Natural killer cell (primary cell): Measurements from ENCODE around the gene ATOSA. TPM values are rescaled to one million over a fixed set of nuclear protein-coding genes. Genes with fewer than 3 reads are reported as not detected.

Source experiments
- ATAC-seq, 3 donors: fragments of 150-1000 bp in 2 of 3; fragments of 200-7000 bp in 1 of 3; cut with Tn5 transposase; 1 replicate in 1 of 3; 2 replicates in 2 of 3; pipeline ENCODE4 v1.10.0; 2021; ENCODE audit warnings: mild to moderate bottlenecking in 2 of 3, moderate library complexity in 2 of 3
- DNase-seq, 2 donors: peaks; one replicate each; pipeline versions ENCODE4 v3.0.0 to v3.0.0-alpha.2; 2013 to 2021; ENCODE audit warnings: mixed read lengths in 1 of 2
- H3K27ac ChIP-seq: one replicate; pipeline ENCODE4 v1.5.1; 2013; ENCODE audit warnings: mild to moderate bottlenecking, low read length
- H3K27me3 ChIP-seq: one replicate; pipeline ENCODE4 v1.6.1; 2013; ENCODE audit warnings: low read length; ENCODE audit not compliant: control insufficient read depth, insufficient read depth
- H3K36me3 ChIP-seq: one replicate; pipeline ENCODE4 v1.6.1; 2013; ENCODE audit warnings: low read length; ENCODE audit not compliant: control insufficient read depth, insufficient read depth
- H3K4me1 ChIP-seq: one replicate; pipeline ENCODE4 v1.6.1; 2013; ENCODE audit warnings: low read length; ENCODE audit not compliant: control insufficient read depth, insufficient read depth
- H3K4me3 ChIP-seq: one replicate; pipeline ENCODE4 v1.5.1; 2013; ENCODE audit warnings: low read length
- H3K9me3 ChIP-seq: one replicate; pipeline ENCODE4 v1.6.1; 2013; ENCODE audit warnings: low read length; ENCODE audit not compliant: control insufficient read depth, insufficient read depth
- H3K27ac Mint-ChIP-seq, 2 donors: one replicate each; pipeline ENCODE4 v1.8.0; 2022; ENCODE audit warnings: mild to moderate bottlenecking in 2 of 2, mixed read lengths in 2 of 2, moderate library complexity in 1 of 2
- H3K27me3 Mint-ChIP-seq, 2 donors: one replicate each; pipeline ENCODE4 v1.8.0; 2022; ENCODE audit warnings: low read depth in 2 of 2, mixed read lengths in 2 of 2
- H3K36me3 Mint-ChIP-seq: one replicate; pipeline ENCODE4 v1.8.0; 2022; ENCODE audit warnings: mixed read lengths
- H3K4me1 Mint-ChIP-seq, 2 donors: one replicate each; pipeline ENCODE4 v1.8.0; 2022; ENCODE audit warnings: mixed read lengths in 2 of 2
- H3K4me3 Mint-ChIP-seq: one replicate; pipeline ENCODE4 v1.8.0; 2022; ENCODE audit warnings: mild to moderate bottlenecking, moderate library complexity, mixed read lengths
- H3K9me3 Mint-ChIP-seq, 2 donors: one replicate each; pipeline ENCODE4 v1.8.0; 2022; ENCODE audit warnings: mixed read lengths in 2 of 2
- WGBS: methylation state at CpG from one replicate; pipeline ENCODE4 v1.1.7; 2013; ENCODE audit warnings: missing lambda C conversion rate; ENCODE audit not compliant: insufficient coverage; 5-methylcytosine and 5-hydroxymethylcytosine counted together
- intact Hi-C: fragments of 100-400 bp; cut with micrococcal nuclease; formaldehyde crosslinking; loops from one replicate; pipeline ENCODE4 v1.14.2; 2022
- total RNA-seq, 4 donors: library from RNA; stranded (reverse); fragments of 120-200 nt in 1 of 4; gene quantifications; one replicate each; pipeline versions ENCODE4 v1.2.3 to v1.2.4, GENCODE V29; 2013 to 2022
- TF ChIP-seq, protein P1 (sequence below): fragments of 200-600 bp; IDR thresholded peaks from one replicate; pipeline ENCODE4 v1.8.0; 2022; ENCODE audit warnings: antibody characterized with exemption

Gene ATOSA
- total RNA-seq, 3 donors from 2014 or later (not counting 1 experiment from before 2014, with no cell fraction given): 107 to 127 (median 114) TPM

DNA sequence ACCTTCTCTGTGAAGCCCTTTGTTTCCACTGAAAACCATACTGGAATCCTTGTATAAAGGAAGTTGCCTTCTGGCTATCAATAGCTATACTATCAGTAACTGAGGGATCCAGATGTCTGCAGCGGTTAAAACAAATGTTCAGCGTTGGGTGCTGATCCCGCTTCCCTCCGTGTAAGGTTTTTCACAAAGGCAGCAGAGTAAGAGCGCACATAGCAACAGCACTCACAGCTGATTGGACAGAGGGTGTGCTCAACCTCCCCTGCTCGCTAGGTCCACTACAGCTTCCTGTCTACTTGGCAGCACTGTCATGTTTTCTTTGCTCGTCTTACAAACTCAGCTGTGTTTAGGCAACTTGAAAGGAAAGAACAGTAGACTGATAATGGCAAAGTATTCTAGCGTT lies 27.3 kb downstream of the ATOSA start:
- H3K27me3 ChIP-seq: no peaks in the 10 kb centered on the region
- 60% methylated on average over 8 of the region's 8 CpGs for WGBS
- TF ChIP-seq, protein P1, sequence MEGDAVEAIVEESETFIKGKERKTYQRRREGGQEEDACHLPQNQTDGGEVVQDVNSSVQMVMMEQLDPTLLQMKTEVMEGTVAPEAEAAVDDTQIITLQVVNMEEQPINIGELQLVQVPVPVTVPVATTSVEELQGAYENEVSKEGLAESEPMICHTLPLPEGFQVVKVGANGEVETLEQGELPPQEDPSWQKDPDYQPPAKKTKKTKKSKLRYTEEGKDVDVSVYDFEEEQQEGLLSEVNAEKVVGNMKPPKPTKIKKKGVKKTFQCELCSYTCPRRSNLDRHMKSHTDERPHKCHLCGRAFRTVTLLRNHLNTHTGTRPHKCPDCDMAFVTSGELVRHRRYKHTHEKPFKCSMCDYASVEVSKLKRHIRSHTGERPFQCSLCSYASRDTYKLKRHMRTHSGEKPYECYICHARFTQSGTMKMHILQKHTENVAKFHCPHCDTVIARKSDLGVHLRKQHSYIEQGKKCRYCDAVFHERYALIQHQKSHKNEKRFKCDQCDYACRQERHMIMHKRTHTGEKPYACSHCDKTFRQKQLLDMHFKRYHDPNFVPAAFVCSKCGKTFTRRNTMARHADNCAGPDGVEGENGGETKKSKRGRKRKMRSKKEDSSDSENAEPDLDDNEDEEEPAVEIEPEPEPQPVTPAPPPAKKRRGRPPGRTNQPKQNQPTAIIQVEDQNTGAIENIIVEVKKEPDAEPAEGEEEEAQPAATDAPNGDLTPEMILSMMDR: no peak
- no peaks in the 10 kb centered on the region for H3K36me3 Mint-ChIP-seq
- DNase-seq: peak in 1 of 2 donors; percentile 74
- peak overlapping the region; percentile 18 for H3K27ac ChIP-seq
- no peaks in the 10 kb centered on the region for H3K27me3 Mint-ChIP-seq
- H3K9me3 ChIP-seq: no peaks in the 10 kb centered on the region
- H3K36me3 ChIP-seq: peaks cover 41% of the 10 kb centered on the region
- H3K27ac Mint-ChIP-seq: peak overlapping the region; percentile 1 to 60
- peaks cover 16 to 20% of the 10 kb centered on the region in 2 donors for H3K4me1 Mint-ChIP-seq
- no peaks in the 10 kb centered on the region for H3K4me1 ChIP-seq
- peak; percentile 90 to 99 (median 97) for ATAC-seq
- H3K4me3 Mint-ChIP-seq: peak overlapping the region; percentile 63
- no peaks in the 10 kb centered on the region for H3K9me3 Mint-ChIP-seq
- intact Hi-C loops: no loop called here
- H3K4me3 ChIP-seq: no peak overlapping the region

DNA sequence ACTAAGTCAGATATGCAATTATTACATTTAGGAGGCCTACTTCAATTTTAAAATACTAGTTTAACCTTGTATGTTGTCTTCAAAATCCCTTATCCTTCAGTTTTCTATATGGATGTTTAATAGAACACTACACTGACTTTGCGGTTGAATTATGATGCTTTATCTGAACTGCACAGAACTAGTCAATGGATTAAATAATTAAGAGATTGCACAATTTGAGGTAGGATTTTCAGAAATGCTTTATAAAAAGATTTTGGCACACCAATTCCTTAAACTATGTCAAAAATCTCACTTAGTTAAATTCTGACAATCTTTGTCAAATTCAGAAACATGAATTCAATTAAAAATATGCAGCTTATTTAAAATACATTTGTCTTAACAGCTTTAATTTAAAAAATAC lies 28.1 kb downstream of the ATOSA start:
- Mint-ChIP-seq H3K27ac (peak overlapping the region in 1 of 2 donors; percentile 60), H3K36me3 (no peaks in the 10 kb centered on the region), H3K4me1 (peaks cover 17 to 20% of the 10 kb centered on the region in 2 donors), H3K4me3 (no peak overlapping the region), H3K27me3 (no peaks in the 10 kb centered on the region), H3K9me3 (no peaks in the 10 kb centered on the region)
- Histone ChIP-seq H3K4me3 (no peak overlapping the region), H3K27ac (no peak overlapping the region), H3K9me3 (no peaks in the 10 kb centered on the region), H3K4me1 (no peaks in the 10 kb centered on the region), H3K36me3 (peaks cover 42% of the 10 kb centered on the region), H3K27me3 (no peaks in the 10 kb centered on the region)
- DNase-seq (no peak), ATAC-seq (no peak)
- TF ChIP-seq, protein P1: no peak
- intact Hi-C loops: no loop called here
- WGBS: no CpG with 5 or more reads among the region's 1 CpG

DNA sequence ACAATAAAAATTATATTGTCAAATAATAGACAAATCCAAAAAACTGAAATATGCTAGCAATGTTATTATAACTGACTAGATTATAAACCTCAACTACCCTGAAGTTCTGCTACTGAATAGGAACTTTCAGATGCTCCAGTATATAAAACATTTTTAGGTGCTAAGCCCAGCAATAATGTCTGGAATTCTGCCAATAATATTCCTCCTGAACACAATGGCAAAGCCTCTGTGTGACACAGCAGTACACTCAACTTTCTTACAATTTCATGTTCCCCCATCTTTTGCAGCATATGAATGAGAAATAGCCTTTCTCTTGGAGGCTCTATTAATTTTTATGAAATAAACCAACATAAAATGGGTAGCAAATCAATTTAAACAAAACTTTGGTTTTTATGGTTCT lies 29.5 kb downstream of the ATOSA start:
- peaks cover 16 to 17% of the 10 kb centered on the region in 2 donors for H3K4me1 Mint-ChIP-seq

DNA sequence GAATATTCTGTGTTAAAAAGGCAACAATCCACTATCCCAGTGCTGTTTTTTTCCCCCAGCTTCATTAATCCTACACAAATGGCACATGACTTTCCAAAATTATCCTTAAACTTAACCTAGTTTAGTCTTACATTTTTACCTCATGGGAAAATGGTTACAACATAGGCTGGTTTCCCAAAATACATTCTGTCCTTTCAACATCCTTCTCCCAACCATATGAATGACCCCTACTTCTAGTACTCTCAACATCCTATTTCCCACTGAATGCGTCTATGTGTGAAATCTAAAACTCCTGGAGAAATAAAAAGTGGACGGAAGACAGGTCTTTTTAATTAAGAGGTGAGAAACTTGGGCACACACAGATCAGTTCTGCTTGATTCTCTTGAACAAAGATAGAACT lies 33.3 kb downstream of the ATOSA start:
- no peak overlapping the region for H3K27ac ChIP-seq
- Mint-ChIP-seq H3K4me3 (no peak overlapping the region), H3K36me3 (peaks cover 5% of the 10 kb centered on the region), H3K27ac (peak overlapping the region in 1 of 2 donors; percentile 13), H3K27me3 (no peaks in the 10 kb centered on the region), H3K9me3 (no peaks in the 10 kb centered on the region), H3K4me1 (peaks cover 16 to 26% of the 10 kb centered on the region in 2 donors)
- no peak overlapping the region for H3K4me3 ChIP-seq
- H3K36me3 ChIP-seq: peaks cover 25% of the 10 kb centered on the region
- no peaks in the 10 kb centered on the region for H3K9me3 ChIP-seq
- no peak for DNase-seq
- TF ChIP-seq, protein P1: no peak
- H3K4me1 ChIP-seq: no peaks in the 10 kb centered on the region
- intact Hi-C loops: no loop called here
- no peaks in the 10 kb centered on the region for H3K27me3 ChIP-seq
- WGBS: 98% methylated on average over 2 of the region's 2 CpGs
- no peak for ATAC-seq

More for the DNA sequence above, 29.5 kb downstream of the ATOSA start:
- intact Hi-C loops: no loop called here
- no peaks in the 10 kb centered on the region for H3K4me1 ChIP-seq
- no peak overlapping the region for H3K27ac Mint-ChIP-seq
- no peaks in the 10 kb centered on the region for H3K27me3 ChIP-seq
- H3K9me3 Mint-ChIP-seq: no peaks in the 10 kb centered on the region
- H3K27ac ChIP-seq: no peak overlapping the region
- no peak for ATAC-seq
- H3K36me3 ChIP-seq: peaks cover 40% of the 10 kb centered on the region
- no peak overlapping the region for H3K4me3 ChIP-seq
- no peak for DNase-seq
- H3K4me3 Mint-ChIP-seq: no peak overlapping the region
- H3K36me3 Mint-ChIP-seq: peaks cover 3% of the 10 kb centered on the region
- H3K27me3 Mint-ChIP-seq: no peaks in the 10 kb centered on the region
- no peaks in the 10 kb centered on the region for H3K9me3 ChIP-seq
- TF ChIP-seq, protein P1: no peak
